Kidney epithelial cell (primary cell): ENCODE measurements around the gene PLCD3. TPM values are rescaled to one million over a fixed set of nuclear protein-coding genes. Genes with fewer than 3 reads are reported as not detected.

ENCODE experiments used
- DNase-seq: peaks from one replicate; pipeline ENCODE4 v3.0.0-alpha.2; 2010; ENCODE audit warnings: low read depth
- H3K27me3 ChIP-seq: 2 replicates; pipeline ENCODE4 v1.6.0; 2011; ENCODE audit warnings: low read length; ENCODE audit not compliant: control insufficient read depth, insufficient read depth
- H3K36me3 ChIP-seq: 2 replicates; pipeline ENCODE4 v1.5.1; 2011; ENCODE audit warnings: low read length; ENCODE audit not compliant: control insufficient read depth, insufficient read depth
- H3K4me3 ChIP-seq: 2 replicates; pipeline ENCODE4 v1.5.1; 2011; ENCODE audit warnings: low read depth, mild to moderate bottlenecking, control low read depth, low read length
- CTCF ChIP-seq: IDR thresholded peaks from 2 replicates; pipeline ENCODE4 v1.5.1; 2011; ENCODE audit warnings: mild to moderate bottlenecking, moderate library complexity, low read length, control low read depth, inconsistent platforms; ENCODE audit not compliant: insufficient read depth, poor library complexity, severe bottlenecking
- total RNA-seq: library from RNA; depleted of rRNA; stranded (reverse); fragments of >200 nt; gene quantifications from 2 replicates; pipeline ENCODE4 v1.2.3, GENCODE V29; 2015

PLCD3 gene
- total RNA-seq, 1 donor from 2014 or later, result 54.5 TPM

GRCh38 chr17:45081047-45081703, 51.1 kb downstream of the PLCD3 start:
- no peak for TF ChIP-seq CTCF
- Histone ChIP-seq H3K27me3 (no peaks in the 10 kb centered on the region), H3K36me3 (no peaks in the 10 kb centered on the region), H3K4me3 (no peak overlapping the region)
- DNase-seq, result no peak

GRCh38 chr17:45077643-45078042, 54.7 kb downstream of the PLCD3 start:
- no peak for DNase-seq
- Histone ChIP-seq H3K4me3 (no peak overlapping the region), H3K36me3 (no peaks in the 10 kb centered on the region), H3K27me3 (no peaks in the 10 kb centered on the region)
- no peak for TF ChIP-seq CTCF

- no peak for TF ChIP-seq CTCF
- DNase-seq, result no peak
- no peaks in the 10 kb centered on the region for H3K27me3 ChIP-seq
- peaks cover under 1% of the 10 kb centered on the region for H3K36me3 ChIP-seq
- no peak overlapping the region for H3K4me3 ChIP-seq
Measured at GRCh38 chr17:45073414-45074070, 58.8 kb downstream of the PLCD3 start.

GRCh38 chr17:45070809-45071208, 61.5 kb downstream of the PLCD3 start:
- peaks cover 2% of the 10 kb centered on the region for H3K36me3 ChIP-seq
- no peak for DNase-seq
- H3K27me3 ChIP-seq, result no peaks in the 10 kb centered on the region
- H3K4me3 ChIP-seq, result no peak overlapping the region
- TF ChIP-seq CTCF, result no peak

GRCh38 chr17:45070001-45070400, 62.3 kb downstream of the PLCD3 start:
- no peak for DNase-seq
- Histone ChIP-seq H3K27me3 (no peaks in the 10 kb centered on the region), H3K4me3 (no peak overlapping the region), H3K36me3 (peaks cover 2% of the 10 kb centered on the region)
- no peak for TF ChIP-seq CTCF
